Measurements from ENCODE around the gene SCMH1.

The SCMH1 gene

GRCh38 chr1:41246568-41246967, 4.5 kb upstream of the SCMH1 start:
- no peak overlapping the region for H3K27ac ChIP-seq
- H3K27me3 ChIP-seq (replicated peaks) = no peaks in the 10 kb centered on the region
- DNase-seq = no peak
- no peak for TF ChIP-seq CTCF (IDR thresholded peaks at IDR 0.05; ENCODE audit: low read depth, low read length, missing control alignments)
- H3K4me3 ChIP-seq (ENCODE audit: low read depth, low read length) = no peak overlapping the region
- in situ Hi-C loops (cut with HindIII; ENCODE audit: low pct_ligation_motif_present, low sequenced_read_pairs) = no loop called here
- no peaks in the 10 kb centered on the region for H3K36me3 ChIP-seq (replicated peaks)

DNA sequence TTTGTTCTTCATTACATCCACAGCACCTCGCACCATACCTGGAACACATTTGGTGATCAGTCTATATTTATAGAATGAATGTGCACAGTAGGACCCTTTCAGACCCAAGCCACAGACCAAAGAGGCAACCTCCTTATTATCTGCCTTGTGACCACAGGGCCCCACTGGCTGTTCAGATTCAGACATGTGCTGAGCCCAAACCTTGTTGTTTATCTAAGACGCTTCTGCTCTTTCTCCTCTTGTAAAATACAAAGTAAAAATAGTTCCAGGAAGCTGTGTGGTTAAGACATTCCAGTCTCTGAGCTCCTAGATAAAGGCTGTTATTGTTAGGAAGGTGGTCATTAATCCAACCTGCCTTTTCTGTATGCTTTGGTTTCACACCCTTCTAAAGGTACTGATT, 3.6 kb upstream of the SCMH1 start:
- Histone ChIP-seq H3K27me3 (replicated peaks) (no peaks in the 10 kb centered on the region), H3K36me3 (replicated peaks) (no peaks in the 10 kb centered on the region), H3K4me3 (ENCODE audit: low read depth, low read length) (no peak overlapping the region), H3K27ac (no peak overlapping the region)
- in situ Hi-C loops (cut with HindIII; ENCODE audit: low pct_ligation_motif_present, low sequenced_read_pairs) = no loop called here
- no peak for DNase-seq
- no peak for TF ChIP-seq CTCF (IDR thresholded peaks at IDR 0.05; ENCODE audit: low read depth, low read length, missing control alignments)

DNA sequence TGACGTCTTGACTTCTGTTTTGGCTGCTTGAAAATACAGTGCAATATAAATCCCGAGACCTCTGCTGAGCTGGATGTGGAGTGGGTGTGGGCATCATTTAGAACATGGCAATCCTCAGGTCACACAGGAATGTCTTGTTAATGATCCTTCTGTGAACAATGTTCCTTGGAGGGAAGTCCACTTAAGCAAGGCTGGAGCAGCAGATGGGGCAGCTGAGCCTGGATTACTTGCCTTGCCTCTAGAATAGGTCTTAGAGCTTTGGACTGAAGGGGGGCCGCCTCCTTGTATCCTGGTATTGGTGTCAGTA, 926 bp upstream of the SCMH1 start:
- no peak for DNase-seq
- Histone ChIP-seq H3K36me3 (replicated peaks) (no peaks in the 10 kb centered on the region), H3K27me3 (replicated peaks) (no peaks in the 10 kb centered on the region), H3K4me3 (ENCODE audit: low read depth, low read length) (peak overlapping the region; percentile 64), H3K27ac (no peak overlapping the region)
- TF ChIP-seq CTCF (IDR thresholded peaks at IDR 0.05; ENCODE audit: low read depth, low read length, missing control alignments) = no peak
- in situ Hi-C loops (cut with HindIII; ENCODE audit: low pct_ligation_motif_present, low sequenced_read_pairs) = no loop called here

- Histone ChIP-seq H3K27me3 (replicated peaks) (no peaks in the 10 kb centered on the region), H3K4me3 (ENCODE audit: low read depth, low read length) (peak overlapping the region; percentile 64), H3K36me3 (replicated peaks) (no peaks in the 10 kb centered on the region), H3K27ac (peak overlapping the region; percentile 25)
- in situ Hi-C loops (cut with HindIII; ENCODE audit: low pct_ligation_motif_present, low sequenced_read_pairs) = no loop called here
- TF ChIP-seq CTCF (IDR thresholded peaks at IDR 0.05; ENCODE audit: low read depth, low read length, missing control alignments) = no peak
- DNase-seq = no peak
These were observed 404 bp upstream of the SCMH1 start for GRCh38 chr1:41242342-41243078.

- DNase-seq = no peak
- H3K27ac ChIP-seq = peak overlapping the region; percentile 49
- in situ Hi-C loops (cut with HindIII; ENCODE audit: low pct_ligation_motif_present, low sequenced_read_pairs) = no loop called here
- no peak for TF ChIP-seq CTCF (IDR thresholded peaks at IDR 0.05; ENCODE audit: low read depth, low read length, missing control alignments)
- H3K27me3 ChIP-seq (replicated peaks) = no peaks in the 10 kb centered on the region
- H3K4me3 ChIP-seq (ENCODE audit: low read depth, low read length) = peak overlapping the region; percentile 57
- H3K36me3 ChIP-seq (replicated peaks) = no peaks in the 10 kb centered on the region
These were observed 755 bp downstream of the SCMH1 start for GRCh38 chr1:41241354-41241748.

DNA sequence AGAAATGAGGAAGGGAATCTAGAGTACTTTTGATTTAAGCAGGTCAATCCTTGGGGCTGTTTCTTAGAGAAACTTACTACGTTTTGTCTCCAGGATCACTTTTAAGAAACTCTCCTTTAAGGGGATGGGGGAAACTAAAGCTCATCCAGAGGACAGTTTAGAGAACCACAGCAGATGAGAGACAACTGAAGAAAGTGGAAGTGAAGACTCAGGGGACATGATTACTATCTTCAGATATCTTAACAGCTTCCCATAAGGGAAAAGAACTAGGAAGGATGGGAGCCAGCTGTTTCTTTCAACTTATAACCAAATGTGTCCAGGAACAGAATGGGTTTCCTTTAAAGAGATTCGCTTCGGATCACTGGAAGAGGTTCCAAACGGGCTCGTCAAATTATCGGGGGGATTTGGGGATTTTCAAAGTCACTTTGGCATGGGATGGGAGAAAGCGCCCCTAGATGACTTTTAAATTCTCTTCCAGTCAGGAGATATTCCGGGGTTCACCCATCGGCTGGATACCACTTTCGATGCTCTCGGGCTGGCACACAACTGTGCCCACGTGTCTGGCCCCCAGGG, 1.2 kb downstream of the SCMH1 start:
- H3K4me3 ChIP-seq (ENCODE audit: low read depth, low read length) = peak overlapping the region; percentile 57
- no peak for TF ChIP-seq CTCF (IDR thresholded peaks at IDR 0.05; ENCODE audit: low read depth, low read length, missing control alignments)
- in situ Hi-C loops (cut with HindIII; ENCODE audit: low pct_ligation_motif_present, low sequenced_read_pairs) = no loop called here
- H3K27me3 ChIP-seq (replicated peaks) = no peaks in the 10 kb centered on the region
- H3K27ac ChIP-seq = peak overlapping the region; percentile 49
- H3K36me3 ChIP-seq (replicated peaks) = no peaks in the 10 kb centered on the region
- no peak for DNase-seq
